Coronary artery (tissue), 2 donors: ENCODE measurements around the gene NLGN4Y.

Experiments used
- DNase-seq: peaks from one replicate; pipeline ENCODE4 v3.0.0-alpha.2; 2017; ENCODE audit warnings: low spot score
- H3K27ac ChIP-seq, 2 donors: fragments of 200-600 bp; sonication (generic); one replicate each; pipeline ENCODE4 v1.5.1; 2016 to 2019
- H3K4me3 ChIP-seq: fragments of 200-600 bp; sonication (generic); 2 replicates; pipeline ENCODE4 v1.5.1; 2016; ENCODE audit warnings: mild to moderate bottlenecking, moderate library complexity
- TF ChIP-seq, protein P1 (sequence below): fragments of 200-600 bp; sonication (generic); IDR thresholded peaks from one replicate; pipeline ENCODE4 v1.5.1; 2019; ENCODE audit warnings: antibody characterized with exemption

NLGN4Y gene

DNA sequence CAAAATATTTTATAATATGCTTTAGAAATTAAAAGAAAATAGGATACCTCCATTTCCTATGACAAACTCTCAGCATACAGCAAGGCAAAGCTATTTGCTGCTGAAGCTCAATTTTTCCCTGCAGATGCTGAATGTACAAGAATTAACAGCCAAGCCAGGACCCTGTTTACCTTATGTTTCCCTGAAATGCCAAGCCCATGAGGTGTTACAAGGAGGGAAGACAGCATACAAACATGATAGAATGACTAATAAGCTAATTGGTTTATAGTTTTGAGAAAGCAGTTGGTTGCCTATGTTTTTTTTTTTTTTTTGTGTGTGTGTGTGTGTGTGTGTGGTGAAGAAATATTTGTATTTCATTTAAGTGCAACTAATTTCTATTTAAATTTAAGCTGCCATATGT lies 113.2 kb downstream of the NLGN4Y start:
- H3K4me3 ChIP-seq = no peak overlapping the region
- TF ChIP-seq, protein P1, sequence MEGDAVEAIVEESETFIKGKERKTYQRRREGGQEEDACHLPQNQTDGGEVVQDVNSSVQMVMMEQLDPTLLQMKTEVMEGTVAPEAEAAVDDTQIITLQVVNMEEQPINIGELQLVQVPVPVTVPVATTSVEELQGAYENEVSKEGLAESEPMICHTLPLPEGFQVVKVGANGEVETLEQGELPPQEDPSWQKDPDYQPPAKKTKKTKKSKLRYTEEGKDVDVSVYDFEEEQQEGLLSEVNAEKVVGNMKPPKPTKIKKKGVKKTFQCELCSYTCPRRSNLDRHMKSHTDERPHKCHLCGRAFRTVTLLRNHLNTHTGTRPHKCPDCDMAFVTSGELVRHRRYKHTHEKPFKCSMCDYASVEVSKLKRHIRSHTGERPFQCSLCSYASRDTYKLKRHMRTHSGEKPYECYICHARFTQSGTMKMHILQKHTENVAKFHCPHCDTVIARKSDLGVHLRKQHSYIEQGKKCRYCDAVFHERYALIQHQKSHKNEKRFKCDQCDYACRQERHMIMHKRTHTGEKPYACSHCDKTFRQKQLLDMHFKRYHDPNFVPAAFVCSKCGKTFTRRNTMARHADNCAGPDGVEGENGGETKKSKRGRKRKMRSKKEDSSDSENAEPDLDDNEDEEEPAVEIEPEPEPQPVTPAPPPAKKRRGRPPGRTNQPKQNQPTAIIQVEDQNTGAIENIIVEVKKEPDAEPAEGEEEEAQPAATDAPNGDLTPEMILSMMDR = no peak
- no peak overlapping the region for H3K27ac ChIP-seq
- DNase-seq = no peak

DNA sequence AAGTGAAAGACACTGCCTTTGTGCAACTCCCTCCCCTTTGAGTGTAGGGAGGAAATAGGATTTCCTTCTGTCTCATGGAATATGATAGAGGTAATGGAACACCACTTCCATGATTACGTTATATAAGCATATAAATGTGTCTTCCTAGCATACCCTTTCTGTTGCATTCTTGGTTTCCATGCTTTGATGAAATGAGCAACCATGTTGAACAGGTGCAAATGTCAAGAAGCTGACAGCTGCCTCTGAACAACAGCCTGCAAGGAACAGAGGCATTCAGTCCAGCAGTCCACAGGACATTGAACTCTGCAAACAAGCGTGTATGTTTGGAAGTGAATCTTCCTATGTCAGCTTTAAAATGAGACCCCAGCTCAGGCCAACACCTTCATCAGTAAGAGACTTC lies 117.5 kb downstream of the NLGN4Y start:
- no peak overlapping the region for H3K4me3 ChIP-seq
- TF ChIP-seq, protein P1 = no peak
- H3K27ac ChIP-seq = no peak overlapping the region
- no peak for DNase-seq

DNA sequence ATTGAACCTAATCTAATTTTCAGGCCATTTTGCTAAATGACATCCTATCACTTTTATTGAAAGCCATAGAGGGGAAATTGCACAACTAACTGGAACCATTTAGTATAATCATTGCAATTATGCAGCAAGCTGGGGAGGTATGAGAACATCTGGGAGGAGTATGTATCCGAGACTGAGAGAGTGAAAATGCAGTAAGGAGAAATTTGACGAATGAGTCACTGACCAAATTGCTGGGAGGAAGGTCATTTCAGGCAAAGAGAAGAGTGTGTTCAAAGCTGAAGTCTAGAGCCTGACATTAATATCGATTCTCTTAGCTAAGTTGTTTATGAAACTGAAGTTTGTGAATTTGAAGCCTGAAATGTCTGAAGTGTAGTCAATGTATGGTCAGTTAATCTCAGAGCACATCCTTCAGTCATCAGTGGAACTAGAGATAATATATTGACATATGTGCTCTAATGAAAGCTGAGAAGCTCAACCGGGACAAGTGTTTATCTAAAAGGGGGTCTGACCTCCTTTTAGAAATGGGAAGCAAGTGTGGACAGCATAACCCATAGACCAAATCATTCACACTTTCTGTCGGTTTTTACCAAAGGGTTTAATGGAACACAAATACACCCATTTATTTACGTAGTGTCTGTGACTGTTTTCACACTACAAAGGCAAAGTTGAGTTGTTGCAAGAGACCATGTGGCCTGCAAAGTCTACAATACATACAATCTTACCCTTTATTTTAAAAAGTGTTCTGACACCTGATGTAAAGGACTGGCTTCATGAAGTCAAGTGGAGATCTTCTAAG lies 120.0 kb downstream of the NLGN4Y start:
- no peak overlapping the region for H3K27ac ChIP-seq
- TF ChIP-seq, protein P1 = no peak
- DNase-seq = no peak
- H3K4me3 ChIP-seq = no peak overlapping the region

DNA sequence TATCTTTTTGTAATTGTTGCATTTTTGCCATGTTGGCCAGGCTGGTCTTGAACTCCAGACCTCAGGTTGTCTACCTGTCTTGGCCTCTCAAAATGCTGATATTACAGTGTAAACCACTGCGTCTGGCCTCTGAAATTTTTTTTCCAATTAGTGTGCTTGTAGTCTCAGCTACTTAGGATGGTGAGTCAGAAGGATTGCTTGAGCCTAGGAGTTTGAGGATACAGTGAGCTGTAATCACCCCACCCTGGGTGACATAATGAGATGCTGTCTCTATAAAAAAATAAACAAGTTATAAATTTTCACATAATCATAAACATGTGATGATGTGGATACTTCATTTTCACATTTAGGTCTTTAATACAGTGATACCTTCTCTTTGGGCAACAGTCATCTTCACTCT lies 154.9 kb downstream of the NLGN4Y start:
- Histone ChIP-seq H3K4me3 (no peak overlapping the region), H3K27ac (no peak overlapping the region)
- TF ChIP-seq, protein P1 = no peak
- DNase-seq = no peak

DNA sequence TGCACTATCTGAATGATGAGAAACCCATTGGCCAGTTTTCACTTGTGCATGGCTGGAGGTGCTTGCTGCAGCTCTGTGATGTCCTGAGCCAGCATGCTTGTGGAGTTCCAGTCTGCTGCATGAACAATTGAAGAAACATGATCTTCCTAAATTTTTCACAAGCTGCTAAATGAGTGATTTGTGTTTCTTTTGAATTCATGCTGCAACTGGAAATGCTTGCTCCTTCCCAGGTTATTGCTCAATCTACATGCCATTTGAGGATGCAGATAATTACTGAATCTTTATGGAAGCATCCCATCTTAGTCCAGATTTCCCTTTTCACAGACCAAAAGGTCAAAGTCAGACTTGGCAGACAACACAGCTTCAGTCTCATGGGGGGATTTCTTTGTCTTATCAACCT lies 170.2 kb downstream of the NLGN4Y start:
- TF ChIP-seq, protein P1 = no peak
- no peak for DNase-seq
- H3K27ac ChIP-seq = no peak overlapping the region
- H3K4me3 ChIP-seq = no peak overlapping the region

DNA sequence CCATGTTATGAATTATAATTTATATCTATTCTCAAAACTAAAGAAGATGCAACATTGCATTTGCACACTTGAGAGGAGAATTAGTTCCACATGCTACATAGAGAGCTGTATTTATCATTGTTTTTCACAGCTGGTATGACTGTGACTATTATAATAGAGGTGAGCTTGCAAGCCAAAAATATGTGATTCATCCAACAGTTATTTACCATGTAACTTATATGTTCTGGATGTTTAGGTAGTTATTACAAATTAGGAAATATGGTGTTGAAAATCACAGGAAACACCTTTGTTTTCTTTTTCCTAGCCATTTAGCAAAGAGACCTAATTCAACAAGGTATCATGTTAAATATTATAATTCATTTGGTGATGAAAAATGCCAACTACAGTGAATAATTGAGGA lies 183.8 kb downstream of the NLGN4Y start:
- TF ChIP-seq, protein P1 = no peak
- Histone ChIP-seq H3K4me3 (no peak overlapping the region), H3K27ac (no peak overlapping the region)

DNA sequence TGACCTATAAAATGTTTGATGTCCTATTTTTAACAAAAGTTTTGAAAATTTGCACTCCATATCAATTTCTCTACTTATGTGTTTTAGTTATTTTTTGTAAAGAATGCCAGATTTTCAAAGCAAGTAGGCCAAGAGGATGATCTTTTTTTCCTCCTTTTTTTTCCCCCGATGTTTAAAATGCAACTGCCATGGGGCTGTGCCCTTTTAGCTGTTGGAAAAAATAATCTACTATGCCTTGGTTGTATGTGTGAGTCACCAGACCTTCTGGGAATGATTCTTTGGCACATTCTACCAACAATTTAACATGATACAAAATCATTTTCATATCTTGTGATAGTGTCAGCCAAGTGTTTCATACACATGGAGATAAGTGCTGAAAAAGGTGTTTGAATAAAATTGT lies 217.3 kb downstream of the NLGN4Y start:
- no peak for DNase-seq
- H3K27ac ChIP-seq = no peak overlapping the region
- H3K4me3 ChIP-seq = no peak overlapping the region
- TF ChIP-seq, protein P1 = no peak

More for the DNA sequence above, 183.8 kb downstream of the NLGN4Y start:
- no peak for DNase-seq
